B cell (primary cell): Measurements from ENCODE around the gene DYRK2. TPM values are rescaled to one million over a fixed set of nuclear protein-coding genes. Genes with fewer than 3 reads are reported as not detected.

Experiments
- ATAC-seq: fragments of 200-7000 bp; cut with Tn5 transposase; one replicate; pipeline ENCODE4 v1.10.0; 2021; ENCODE audit warnings: low read depth, mild to moderate bottlenecking, moderate number of reproducible peaks, moderate library complexity
- CTCF ChIA-PET: fragments of 350-600 bp; sonication (Branson Sonifier 250); formaldehyde crosslinking; loops from one replicate; lab custom pipeline; 2021; ENCODE audit warnings: antibody characterized with exemption, inconsistent platforms; lab: Charles Lee
- POLR2A ChIA-PET: fragments of 350-600 bp; sonication (Branson Sonifier 250); formaldehyde crosslinking; loops from one replicate; lab custom pipeline; 2021; ENCODE audit warnings: antibody characterized with exemption; lab: Charles Lee
- DNase-seq: peaks from one replicate; pipeline ENCODE4 v3.0.0; 2013
- H2AFZ ChIP-seq: 2 replicates; pipeline ENCODE4 v1.6.1; 2012; ENCODE audit warnings: mild to moderate bottlenecking, low read depth, low read length; ENCODE audit not compliant: insufficient read depth, poor library complexity, severe bottlenecking
- H3K27ac ChIP-seq, 2 donors: 1 replicate in 1 of 2; 2 replicates in 1 of 2; pipeline ENCODE4 v1.5.1; 2012 to 2013; ENCODE audit warnings: low read length in 2 of 2, mild to moderate bottlenecking in 2 of 2, moderate library complexity in 1 of 2
- H3K27me3 ChIP-seq, 4 experiments: fragments of 200-600 bp in 1 of 4; sonication (generic) in 1 of 4; replicated peaks in 1 of 4; 1 replicate in 2 of 4; 2 replicates in 2 of 4; pipeline versions ENCODE4 v1.6.1 to v1.7.0; 2013 to 2016; ENCODE audit warnings: low read length in 3 of 4, mild to moderate bottlenecking in 2 of 4, mixed read lengths in 1 of 4, moderate library complexity in 1 of 4; ENCODE audit not compliant: insufficient read depth in 4 of 4, control insufficient read depth in 3 of 4; ENCODE audit errors: control extremely low read depth in 1 of 4
- H3K36me3 ChIP-seq, 2 experiments: replicated peaks in 1 of 2; 1 replicate in 1 of 2; 2 replicates in 1 of 2; pipeline versions ENCODE4 v1.6.1 to v1.7.1; 2013; ENCODE audit warnings: low read length in 1 of 2; ENCODE audit not compliant: insufficient read depth in 2 of 2, control insufficient read depth in 1 of 2; ENCODE audit errors: control extremely low read depth in 1 of 2, extremely low read depth in 1 of 2
- H3K4me1 ChIP-seq, 2 donors: fragments of 200-600 bp in 1 of 2; sonication (generic) in 1 of 2; 1 replicate in 1 of 2; 2 replicates in 1 of 2; pipeline versions ENCODE4 v1.5.1 to v1.6.1; 2013 to 2017; ENCODE audit warnings: low read length in 2 of 2; ENCODE audit not compliant: control insufficient read depth in 2 of 2, insufficient read depth in 2 of 2
- H3K4me2 ChIP-seq: replicated peaks from 2 replicates; pipeline ENCODE3; 2012; ENCODE audit warnings: mild to moderate bottlenecking, low read depth, low read length; ENCODE audit not compliant: poor library complexity, severe bottlenecking
- H3K4me3 ChIP-seq, 5 experiments: fragments of 200-600 bp in 1 of 5; sonication (generic) in 1 of 5; 1 replicate in 3 of 5; 2 replicates in 2 of 5; pipeline versions ENCODE4 v1.5.1 to v1.7.0; 2011 to 2016; ENCODE audit warnings: low read length in 4 of 5, mild to moderate bottlenecking in 4 of 5, low read depth in 2 of 5, control low read depth in 1 of 5, moderate library complexity in 1 of 5; ENCODE audit not compliant: insufficient read depth in 1 of 5; ENCODE audit errors: control extremely low read depth in 1 of 5, extremely low read depth in 1 of 5
- H3K79me2 ChIP-seq: fragments of 200-600 bp; sonication (generic); one replicate; pipeline ENCODE4 v1.6.0; 2016; ENCODE audit warnings: low read length; ENCODE audit not compliant: control insufficient read depth, insufficient read depth
- H3K9ac ChIP-seq: fragments of 200-600 bp; sonication (generic); 2 replicates; pipeline ENCODE4 v1.6.1; 2017; ENCODE audit warnings: mild to moderate bottlenecking, low read length, moderate library complexity
- H3K9me3 ChIP-seq, 3 donors: one replicate each; pipeline versions ENCODE4 v1.6.1 to v1.7.1; 2013; ENCODE audit warnings: low read length in 2 of 3; ENCODE audit not compliant: control insufficient read depth in 2 of 3, insufficient read depth in 1 of 3; ENCODE audit errors: control extremely low read depth in 1 of 3
- H4K20me1 ChIP-seq: 2 replicates; pipeline ENCODE4 v1.6.0; 2012; ENCODE audit warnings: mild to moderate bottlenecking, low read length; ENCODE audit not compliant: insufficient read depth, control insufficient read depth, poor library complexity, severe bottlenecking
- H3K27ac Mint-ChIP-seq: one replicate; pipeline ENCODE4 v1.8.0; 2021; ENCODE audit warnings: mixed read lengths
- H3K27me3 Mint-ChIP-seq: one replicate; pipeline ENCODE4 v1.8.0; 2021; ENCODE audit warnings: mixed read lengths
- H3K4me1 Mint-ChIP-seq: one replicate; pipeline ENCODE4 v1.8.0; 2021; ENCODE audit warnings: mixed read lengths
- H3K4me3 Mint-ChIP-seq: one replicate; pipeline ENCODE4 v1.8.0; 2021; ENCODE audit warnings: mixed read lengths
- H3K9me3 Mint-ChIP-seq: one replicate; pipeline ENCODE4 v1.8.0; 2022; ENCODE audit warnings: mixed read lengths; ENCODE audit not compliant: insufficient read depth
- EZH2 ChIP-seq: IDR thresholded peaks from 2 replicates; pipeline ENCODE4 v1.6.1; 2012; ENCODE audit warnings: borderline replicate concordance, low read depth, mild to moderate bottlenecking, moderate library complexity, low read length; ENCODE audit not compliant: insufficient read depth, poor library complexity, severe bottlenecking
- WGBS: methylation state at CpG from one replicate; pipeline ENCODE4 v1.1.5; 2013; ENCODE audit warnings: missing lambda C conversion rate; ENCODE audit not compliant: insufficient coverage; 5-methylcytosine and 5-hydroxymethylcytosine counted together
- intact Hi-C: fragments of 100-400 bp; cut with micrococcal nuclease; formaldehyde crosslinking; loops from one replicate; pipeline ENCODE4 v1.10.0; 2022
- polyA plus RNA-seq: library from polyadenylated mRNA; depleted of rRNA; stranded (reverse); fragments of >200 nt; gene quantifications from 2 replicates; pipeline ENCODE4 v1.2.3, GENCODE V29; 2012
- total RNA-seq, 2 donors: library from RNA; stranded (reverse); fragments of 120-200 nt in 1 of 2; gene quantifications; 1 replicate in 1 of 2; 2 replicates in 1 of 2; pipeline versions ENCODE4 v1.2.3 to v1.2.4, GENCODE V29; 2013 to 2022
- TF ChIP-seq, protein P1 (sequence below): fragments of 200-600 bp; IDR thresholded peaks from one replicate; pipeline ENCODE4 v1.8.0; 2022; ENCODE audit warnings: antibody characterized with exemption, mild to moderate bottlenecking

The DYRK2 gene
- total and polyA plus RNA-seq, 2 donors (not counting 1 experiment from before 2014, with no cell fraction given) = 21.3 to 75.3 TPM

DNA sequence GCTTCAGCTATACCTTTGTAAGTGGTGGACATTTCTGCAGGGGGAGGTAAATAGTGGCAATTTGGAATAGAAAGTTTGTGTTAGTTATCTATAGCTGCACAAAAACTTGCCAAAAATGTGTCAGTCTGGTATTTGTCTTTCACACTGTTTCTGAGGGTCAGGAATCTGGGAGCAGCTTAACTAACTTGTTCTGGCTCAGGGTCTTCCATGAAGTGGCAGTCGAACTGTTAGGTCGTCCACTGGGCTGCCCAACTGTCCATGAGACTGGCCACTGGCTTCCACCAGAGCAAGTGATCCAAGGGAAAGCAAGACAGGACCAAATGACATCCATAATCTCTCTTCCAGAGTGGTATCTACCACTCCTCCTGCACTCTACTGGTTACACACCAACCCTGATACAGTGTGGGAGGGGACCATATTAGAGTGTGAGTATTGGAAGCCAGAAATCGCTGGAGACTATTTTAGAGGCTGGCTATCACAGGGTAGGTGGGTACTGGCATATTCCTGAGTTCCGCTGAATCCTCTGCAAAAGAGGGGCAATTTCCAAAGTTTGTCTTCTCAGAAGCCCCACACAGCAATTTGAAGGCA is 60.9 kb downstream of the DYRK2 start:
- peaks cover 11% of the 10 kb centered on the region for H3K4me1 Mint-ChIP-seq
- no peaks in the 10 kb centered on the region for H4K20me1 ChIP-seq
- H3K27me3 Mint-ChIP-seq = peaks cover 13% of the 10 kb centered on the region
- H3K27me3 ChIP-seq = peaks cover 0 to 7% (median 1%) of the 10 kb centered on the region in 4 experiments
- H3K9ac ChIP-seq = no peak overlapping the region
- no peak overlapping the region for H3K27ac ChIP-seq
- ChIA-PET CTCF (no interaction called here), POLR2A (no interaction called here)
- no peaks in the 10 kb centered on the region for H3K36me3 ChIP-seq
- peaks cover 0 to 3% of the 10 kb centered on the region in 2 donors for H3K4me1 ChIP-seq
- H3K27ac Mint-ChIP-seq = no peak overlapping the region
- H2AFZ ChIP-seq = no peak overlapping the region
- H3K4me2 ChIP-seq = no peak overlapping the region
- intact Hi-C loops = no loop called here
- DNase-seq (no peak), ATAC-seq (no peak)
- TF ChIP-seq, protein P1, sequence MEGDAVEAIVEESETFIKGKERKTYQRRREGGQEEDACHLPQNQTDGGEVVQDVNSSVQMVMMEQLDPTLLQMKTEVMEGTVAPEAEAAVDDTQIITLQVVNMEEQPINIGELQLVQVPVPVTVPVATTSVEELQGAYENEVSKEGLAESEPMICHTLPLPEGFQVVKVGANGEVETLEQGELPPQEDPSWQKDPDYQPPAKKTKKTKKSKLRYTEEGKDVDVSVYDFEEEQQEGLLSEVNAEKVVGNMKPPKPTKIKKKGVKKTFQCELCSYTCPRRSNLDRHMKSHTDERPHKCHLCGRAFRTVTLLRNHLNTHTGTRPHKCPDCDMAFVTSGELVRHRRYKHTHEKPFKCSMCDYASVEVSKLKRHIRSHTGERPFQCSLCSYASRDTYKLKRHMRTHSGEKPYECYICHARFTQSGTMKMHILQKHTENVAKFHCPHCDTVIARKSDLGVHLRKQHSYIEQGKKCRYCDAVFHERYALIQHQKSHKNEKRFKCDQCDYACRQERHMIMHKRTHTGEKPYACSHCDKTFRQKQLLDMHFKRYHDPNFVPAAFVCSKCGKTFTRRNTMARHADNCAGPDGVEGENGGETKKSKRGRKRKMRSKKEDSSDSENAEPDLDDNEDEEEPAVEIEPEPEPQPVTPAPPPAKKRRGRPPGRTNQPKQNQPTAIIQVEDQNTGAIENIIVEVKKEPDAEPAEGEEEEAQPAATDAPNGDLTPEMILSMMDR = no peak
- no peak for TF ChIP-seq EZH2
- no peaks in the 10 kb centered on the region for H3K79me2 ChIP-seq
- H3K9me3 ChIP-seq = no peaks in the 10 kb centered on the region
- 88% methylated on average over 2 of the region's 4 CpGs for WGBS
- H3K4me3 Mint-ChIP-seq = no peak overlapping the region
- no peak overlapping the region for H3K4me3 ChIP-seq
- no peaks in the 10 kb centered on the region for H3K9me3 Mint-ChIP-seq

DNA sequence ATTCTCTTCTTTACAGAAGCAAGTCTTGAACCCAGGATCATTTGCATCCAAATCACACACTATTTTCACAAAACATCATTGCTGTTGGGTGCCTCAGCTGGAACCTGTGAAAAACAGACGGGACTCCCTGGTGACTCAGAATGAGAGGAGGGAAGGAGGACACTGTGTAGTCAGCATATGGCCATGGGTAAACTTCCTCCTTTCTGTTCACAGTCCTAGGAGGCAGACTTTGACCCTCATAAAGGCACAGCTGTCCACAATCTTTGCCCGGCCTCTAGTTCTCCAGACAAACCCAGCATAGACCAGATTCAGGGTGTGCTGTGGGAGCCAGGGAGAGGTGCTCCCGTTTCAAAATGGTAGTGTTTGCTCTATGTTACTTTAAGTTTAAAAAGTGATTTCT is 62.0 kb downstream of the DYRK2 start:
- Histone ChIP-seq H3K4me3 (no peak overlapping the region), H3K9ac (no peak overlapping the region), H3K27ac (no peak overlapping the region), H3K9me3 (no peaks in the 10 kb centered on the region), H3K4me2 (no peak overlapping the region), H2AFZ (no peak overlapping the region), H4K20me1 (no peaks in the 10 kb centered on the region), H3K79me2 (no peaks in the 10 kb centered on the region), H3K4me1 (peaks cover 0 to 3% of the 10 kb centered on the region in 2 donors), H3K27me3 (no peaks in the 10 kb centered on the region), H3K36me3 (no peaks in the 10 kb centered on the region)
- Mint-ChIP-seq H3K27me3 (peaks cover 8% of the 10 kb centered on the region), H3K4me1 (peaks cover 7% of the 10 kb centered on the region), H3K27ac (no peak overlapping the region), H3K9me3 (no peaks in the 10 kb centered on the region), H3K4me3 (no peak overlapping the region)
- DNase-seq (no peak), ATAC-seq (no peak)
- CTCF ChIA-PET = no interaction called here
- WGBS = 100% methylated on average over 1 of the region's 3 CpGs
- TF ChIP-seq EZH2 = no peak
- TF ChIP-seq, protein P1 = no peak
- POLR2A ChIA-PET = no interaction called here
- intact Hi-C loops = no loop called here
